GM13976 (cell line): ENCODE measurements around the gene KIRREL3.

Experiments used
- DNase-seq: peaks from one replicate; pipeline ENCODE4 v3.0.0; 2012; ENCODE audit warnings: low spot score
- CTCF ChIP-seq: IDR thresholded peaks from 2 replicates; pipeline ENCODE4 v1.5.1; 2012; ENCODE audit warnings: borderline replicate concordance, mild to moderate bottlenecking; ENCODE audit not compliant: insufficient read depth; ENCODE audit errors: extremely low read depth, missing control alignments, control extremely low read depth
- in situ Hi-C: fragments of 300-500 bp; cut with MboI; formaldehyde crosslinking; loops from one replicate; pipeline ENCODE4 v1.12.0; 2022; ENCODE audit warnings: low sequenced_read_pairs, mixed read lengths, inconsistent platforms; ENCODE audit not compliant: unreplicated experiment

KIRREL3 gene

GRCh38 chr11:126546694-126547093 lies 453.9 kb downstream of the KIRREL3 start:
- DNase-seq, result no peak
- in situ Hi-C loops, result no loop called here
- no peak for TF ChIP-seq CTCF

GRCh38 chr11:126546191-126546590 lies 454.4 kb downstream of the KIRREL3 start:
- in situ Hi-C loops, result no loop called here
- no peak for DNase-seq

GRCh38 chr11:126545057-126545555 lies 455.5 kb downstream of the KIRREL3 start:
- in situ Hi-C loops, result no loop called here
- TF ChIP-seq CTCF, result no peak
- no peak for DNase-seq

More at GRCh38 chr11:126546191-126546590, 454.4 kb downstream of the KIRREL3 start:
- TF ChIP-seq CTCF, result no peak

- no peak for DNase-seq
- in situ Hi-C loops, result no loop called here
- no peak for TF ChIP-seq CTCF
Observed at GRCh38 chr11:126544108-126545056, 456.2 kb downstream of the KIRREL3 start.

- TF ChIP-seq CTCF, result no peak
- in situ Hi-C loops, result no loop called here
- no peak for DNase-seq
Observed at GRCh38 chr11:126543691-126544090, 456.9 kb downstream of the KIRREL3 start.

- DNase-seq, result no peak
- no peak for TF ChIP-seq CTCF
- in situ Hi-C loops, result no loop called here
Observed at GRCh38 chr11:126542334-126543015, 458.1 kb downstream of the KIRREL3 start.
